ENCODE measurements around the gene PSD. TPM values are rescaled to one million over a fixed set of nuclear protein-coding genes. Genes with fewer than 3 reads are reported as not detected.

PSD gene
- total and polyA plus RNA-seq, 2 donors (not counting 1 experiment from before 2014, with no cell fraction given), result 0.07 to 5.3 TPM

DNA sequence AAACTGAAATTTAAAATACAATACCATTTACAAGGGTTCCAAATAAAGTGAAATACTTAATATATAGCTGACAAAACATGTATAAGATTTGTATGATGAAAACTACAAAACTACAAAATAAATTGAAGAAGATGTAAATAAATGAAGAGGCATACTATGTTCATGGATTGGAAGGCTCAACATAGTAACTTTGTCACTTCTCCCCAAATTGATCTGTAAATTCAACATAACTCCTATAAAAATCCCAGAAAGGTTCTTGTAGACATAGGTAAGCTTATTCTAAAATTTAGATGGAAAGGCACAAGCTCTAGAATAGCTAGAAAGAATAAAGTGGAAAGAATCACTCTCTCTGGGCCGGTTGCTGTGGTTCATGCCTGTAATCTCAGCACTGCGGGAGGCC is 47.3 kb downstream of the PSD start:
- H3K4me2 ChIP-seq (ENCODE audit: extremely low read depth, insufficient read depth, low read length), result no peak overlapping the region
- TF ChIP-seq EZH2 (IDR thresholded peaks at IDR 0.05; ENCODE audit: low read length, missing control alignments), result no peak
- TF ChIP-seq, protein P1, sequence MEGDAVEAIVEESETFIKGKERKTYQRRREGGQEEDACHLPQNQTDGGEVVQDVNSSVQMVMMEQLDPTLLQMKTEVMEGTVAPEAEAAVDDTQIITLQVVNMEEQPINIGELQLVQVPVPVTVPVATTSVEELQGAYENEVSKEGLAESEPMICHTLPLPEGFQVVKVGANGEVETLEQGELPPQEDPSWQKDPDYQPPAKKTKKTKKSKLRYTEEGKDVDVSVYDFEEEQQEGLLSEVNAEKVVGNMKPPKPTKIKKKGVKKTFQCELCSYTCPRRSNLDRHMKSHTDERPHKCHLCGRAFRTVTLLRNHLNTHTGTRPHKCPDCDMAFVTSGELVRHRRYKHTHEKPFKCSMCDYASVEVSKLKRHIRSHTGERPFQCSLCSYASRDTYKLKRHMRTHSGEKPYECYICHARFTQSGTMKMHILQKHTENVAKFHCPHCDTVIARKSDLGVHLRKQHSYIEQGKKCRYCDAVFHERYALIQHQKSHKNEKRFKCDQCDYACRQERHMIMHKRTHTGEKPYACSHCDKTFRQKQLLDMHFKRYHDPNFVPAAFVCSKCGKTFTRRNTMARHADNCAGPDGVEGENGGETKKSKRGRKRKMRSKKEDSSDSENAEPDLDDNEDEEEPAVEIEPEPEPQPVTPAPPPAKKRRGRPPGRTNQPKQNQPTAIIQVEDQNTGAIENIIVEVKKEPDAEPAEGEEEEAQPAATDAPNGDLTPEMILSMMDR (conservative IDR thresholded peaks at IDR 0.05 in 1 of 2, IDR thresholded peaks at IDR 0.05 in 1 of 2; ENCODE audit: low read depth in 1 of 2, low read length in 2 of 2), result no peak

DNA sequence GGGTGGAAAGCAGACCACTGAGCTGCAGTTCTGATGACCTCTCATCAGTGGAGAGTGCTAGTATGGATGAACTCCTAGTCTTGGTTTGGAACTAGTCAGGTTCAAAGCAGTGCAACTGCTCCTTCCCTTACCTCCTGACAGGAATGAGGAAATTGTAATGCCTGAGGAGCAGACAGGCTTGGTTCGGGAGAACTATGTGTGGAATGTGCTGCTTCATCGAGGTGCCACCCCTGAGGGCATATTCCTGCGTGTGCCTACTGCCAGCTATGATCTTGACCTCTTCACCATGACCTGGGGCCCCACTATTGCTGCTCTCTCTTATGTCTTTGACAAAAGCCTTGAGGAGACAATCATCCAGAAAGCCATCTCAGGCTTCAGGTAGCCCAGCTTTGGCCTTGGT is 50.5 kb downstream of the PSD start:
- no peak for DNase-seq (ENCODE audit: low read depth in 2 of 2)
- Histone ChIP-seq H2AFZ (ENCODE audit: low read length) (no peak overlapping the region), H3K4me1 (ENCODE audit: control insufficient read depth, extremely low read depth, insufficient read depth, low read length) (no peaks in the 10 kb centered on the region), H3K4me2 (ENCODE audit: extremely low read depth, insufficient read depth, low read length) (no peak overlapping the region), H3K9ac (ENCODE audit: insufficient read depth, low read length) (no peak overlapping the region), H3K79me2 (ENCODE audit: control insufficient read depth, insufficient read depth, low read length) (no peaks in the 10 kb centered on the region), H3K27ac (ENCODE audit: insufficient read depth, low read length) (no peak overlapping the region), H4K20me1 (ENCODE audit: control insufficient read depth, extremely low read depth, insufficient read depth, low read length) (no peaks in the 10 kb centered on the region), H3K4me3 (replicated peaks in 1 of 4; ENCODE audit: control extremely low read depth in 1 of 4, insufficient read depth in 1 of 4, low read depth in 3 of 4, low read length in 4 of 4) (no peak overlapping the region), H3K9me3 (ENCODE audit: control insufficient read depth, insufficient read depth, low read depth, low read length) (no peaks in the 10 kb centered on the region), H3K27me3 (ENCODE audit: control insufficient read depth, insufficient read depth, low read length) (no peaks in the 10 kb centered on the region), H3K36me3 (ENCODE audit: control insufficient read depth, insufficient read depth, low read length) (peaks cover 31% of the 10 kb centered on the region)
- no peak for TF ChIP-seq EZH2 (IDR thresholded peaks at IDR 0.05; ENCODE audit: low read length, missing control alignments)
- TF ChIP-seq, protein P1 (conservative IDR thresholded peaks at IDR 0.05 in 1 of 2, IDR thresholded peaks at IDR 0.05 in 1 of 2; ENCODE audit: low read depth in 1 of 2, low read length in 2 of 2), result no peak

More for the DNA sequence above, 47.3 kb downstream of the PSD start:
- no peak overlapping the region for H2AFZ ChIP-seq (ENCODE audit: low read length)
- no peaks in the 10 kb centered on the region for H3K79me2 ChIP-seq (ENCODE audit: control insufficient read depth, insufficient read depth, low read length)
- no peak for DNase-seq (ENCODE audit: low read depth in 2 of 2)
- no peaks in the 10 kb centered on the region for H3K27me3 ChIP-seq (ENCODE audit: control insufficient read depth, insufficient read depth, low read length)
- H4K20me1 ChIP-seq (ENCODE audit: control insufficient read depth, extremely low read depth, insufficient read depth, low read length), result no peaks in the 10 kb centered on the region
- no peak overlapping the region for H3K4me3 ChIP-seq (replicated peaks in 1 of 4; ENCODE audit: control extremely low read depth in 1 of 4, insufficient read depth in 1 of 4, low read depth in 3 of 4, low read length in 4 of 4)
- peaks cover 28% of the 10 kb centered on the region for H3K36me3 ChIP-seq (ENCODE audit: control insufficient read depth, insufficient read depth, low read length)
- no peak overlapping the region for H3K9ac ChIP-seq (ENCODE audit: insufficient read depth, low read length)
- H3K9me3 ChIP-seq (ENCODE audit: control insufficient read depth, insufficient read depth, low read depth, low read length), result no peaks in the 10 kb centered on the region
- no peak overlapping the region for H3K27ac ChIP-seq (ENCODE audit: insufficient read depth, low read length)
- no peaks in the 10 kb centered on the region for H3K4me1 ChIP-seq (ENCODE audit: control insufficient read depth, extremely low read depth, insufficient read depth, low read length)

DNA sequence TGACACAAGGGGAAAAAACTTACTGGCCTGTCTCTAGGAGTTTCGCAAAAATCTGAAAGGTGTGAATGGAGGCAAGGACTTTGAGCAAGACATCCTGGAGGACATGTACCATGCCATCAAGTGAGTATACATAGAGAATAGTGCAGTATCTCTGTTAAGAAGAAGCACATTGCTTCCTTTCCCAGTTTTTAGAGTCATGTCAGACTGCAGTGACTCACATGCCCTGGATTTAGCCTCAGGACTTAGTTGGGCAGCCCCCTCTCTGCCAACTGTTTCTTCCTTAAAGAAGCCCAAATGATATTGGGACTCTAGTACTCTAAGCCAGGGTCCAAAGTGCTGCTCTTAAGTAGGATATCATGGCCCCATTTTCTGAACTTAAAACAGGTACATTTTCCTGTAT is 51.1 kb downstream of the PSD start:
- no peak for DNase-seq (ENCODE audit: low read depth in 2 of 2)
- no peak overlapping the region for H3K9ac ChIP-seq (ENCODE audit: insufficient read depth, low read length)
- H3K4me3 ChIP-seq (replicated peaks in 1 of 4; ENCODE audit: control extremely low read depth in 1 of 4, insufficient read depth in 1 of 4, low read depth in 3 of 4, low read length in 4 of 4), result no peak overlapping the region
- H2AFZ ChIP-seq (ENCODE audit: low read length), result no peak overlapping the region
- H3K36me3 ChIP-seq (ENCODE audit: control insufficient read depth, insufficient read depth, low read length), result peaks cover 31% of the 10 kb centered on the region
- H3K27ac ChIP-seq (ENCODE audit: insufficient read depth, low read length), result no peak overlapping the region
- H3K4me1 ChIP-seq (ENCODE audit: control insufficient read depth, extremely low read depth, insufficient read depth, low read length), result no peaks in the 10 kb centered on the region
- H3K27me3 ChIP-seq (ENCODE audit: control insufficient read depth, insufficient read depth, low read length), result no peaks in the 10 kb centered on the region
- no peak overlapping the region for H3K4me2 ChIP-seq (ENCODE audit: extremely low read depth, insufficient read depth, low read length)
- TF ChIP-seq, protein P1 (conservative IDR thresholded peaks at IDR 0.05 in 1 of 2, IDR thresholded peaks at IDR 0.05 in 1 of 2; ENCODE audit: low read depth in 1 of 2, low read length in 2 of 2), result no peak
- no peak for TF ChIP-seq EZH2 (IDR thresholded peaks at IDR 0.05; ENCODE audit: low read length, missing control alignments)
- H3K79me2 ChIP-seq (ENCODE audit: control insufficient read depth, insufficient read depth, low read length), result no peaks in the 10 kb centered on the region
- H4K20me1 ChIP-seq (ENCODE audit: control insufficient read depth, extremely low read depth, insufficient read depth, low read length), result no peaks in the 10 kb centered on the region
- no peaks in the 10 kb centered on the region for H3K9me3 ChIP-seq (ENCODE audit: control insufficient read depth, insufficient read depth, low read depth, low read length)
